Measurements from ENCODE around the gene CCDC178.
"Not testable (repeated sequence)": the region's sequence is repeated elsewhere in the genome, so short reads cannot be mapped to it uniquely, and the experiment has no call there.

CCDC178 gene

GRCh38 chr18:33157893-33158292 is 282.6 kb downstream of the CCDC178 start:
- DNase-seq (ENCODE audit: low spot score) = no peak
- in situ Hi-C loops (cut with MboI; ENCODE audit: low pct_unique_long_range_greater_than_20kb, low sequenced_read_pairs, unreplicated experiment) = no loop called here
- TF ChIP-seq CTCF (IDR thresholded peaks at IDR 0.05; ENCODE audit: extremely low read depth, insufficient read depth, missing control alignments) = no peak

GRCh38 chr18:33156906-33157470 is 283.5 kb downstream of the CCDC178 start:
- no peak for DNase-seq (ENCODE audit: low spot score)
- no peak for TF ChIP-seq CTCF (IDR thresholded peaks at IDR 0.05; ENCODE audit: extremely low read depth, insufficient read depth, missing control alignments)
- in situ Hi-C loops (cut with MboI; ENCODE audit: low pct_unique_long_range_greater_than_20kb, low sequenced_read_pairs, unreplicated experiment) = no loop called here

- no peak for DNase-seq (ENCODE audit: low spot score)
- TF ChIP-seq CTCF (IDR thresholded peaks at IDR 0.05; ENCODE audit: extremely low read depth, insufficient read depth, missing control alignments) = no peak
- in situ Hi-C loops (cut with MboI; ENCODE audit: low pct_unique_long_range_greater_than_20kb, low sequenced_read_pairs, unreplicated experiment) = no loop called here
Observed at GRCh38 chr18:33154049-33154448, 286.5 kb downstream of the CCDC178 start.

GRCh38 chr18:33152376-33152775 is 288.1 kb downstream of the CCDC178 start:
- in situ Hi-C loops (cut with MboI; ENCODE audit: low pct_unique_long_range_greater_than_20kb, low sequenced_read_pairs, unreplicated experiment) = no loop called here

GRCh38 chr18:33147811-33148210 is 292.7 kb downstream of the CCDC178 start:
- DNase-seq (ENCODE audit: low spot score); in situ Hi-C loops (cut with MboI; ENCODE audit: low pct_unique_long_range_greater_than_20kb, low sequenced_read_pairs, unreplicated experiment): not testable (repeated sequence)

More at GRCh38 chr18:33152376-33152775, 288.1 kb downstream of the CCDC178 start:
- TF ChIP-seq CTCF (IDR thresholded peaks at IDR 0.05; ENCODE audit: extremely low read depth, insufficient read depth, missing control alignments) = no peak
- no peak for DNase-seq (ENCODE audit: low spot score)

- DNase-seq (ENCODE audit: low spot score) = no peak
- no peak for TF ChIP-seq CTCF (IDR thresholded peaks at IDR 0.05; ENCODE audit: extremely low read depth, insufficient read depth, missing control alignments)
- in situ Hi-C loops (cut with MboI; ENCODE audit: low pct_unique_long_range_greater_than_20kb, low sequenced_read_pairs, unreplicated experiment) = no loop called here
Observed at GRCh38 chr18:33146014-33146413, 294.5 kb downstream of the CCDC178 start.

- no peak for TF ChIP-seq CTCF (IDR thresholded peaks at IDR 0.05; ENCODE audit: extremely low read depth, insufficient read depth, missing control alignments)
- DNase-seq (ENCODE audit: low spot score) = no peak
- in situ Hi-C loops (cut with MboI; ENCODE audit: low pct_unique_long_range_greater_than_20kb, low sequenced_read_pairs, unreplicated experiment) = no loop called here
Observed at GRCh38 chr18:33135951-33136660, 304.4 kb downstream of the CCDC178 start.

Data from GM13977 (cell line).